Keratinocyte (primary cell): ENCODE measurements around the gene SENP5. TPM values are rescaled to one million over a fixed set of nuclear protein-coding genes. Genes with fewer than 3 reads are reported as not detected.

ENCODE experiments used
- DNase-seq: peaks from one replicate; pipeline ENCODE4 v3.0.0-alpha.2; 2011; ENCODE audit warnings: low read depth, missing footprints, low spot score
- FAIRE-seq: peaks from 2 replicates; lab custom pipeline; 2011; peaks lifted over from hg19 to GRCh38; lab: Jason Lieb, UNC
- H2AFZ ChIP-seq: 2 replicates; pipeline ENCODE4 v1.6.0; 2012; ENCODE audit warnings: low read length, control low read depth, inconsistent platforms; ENCODE audit not compliant: control insufficient read depth
- H3K27ac ChIP-seq: 2 replicates; pipeline ENCODE4 v1.5.1; 2011; ENCODE audit warnings: low read length; ENCODE audit not compliant: control insufficient read depth, insufficient read depth
- H3K27me3 ChIP-seq: 3 replicates; pipeline ENCODE4 v1.6.0; 2011; ENCODE audit warnings: low read length; ENCODE audit not compliant: control insufficient read depth, insufficient read depth; ENCODE audit errors: extremely low read depth
- H3K36me3 ChIP-seq, 2 experiments: 2 replicates in 1 of 2; 3 replicates in 1 of 2; pipeline ENCODE4 v1.5.1; 2011; ENCODE audit warnings: low read length in 2 of 2, mild to moderate bottlenecking in 1 of 2; ENCODE audit not compliant: control insufficient read depth in 2 of 2, insufficient read depth in 2 of 2; ENCODE audit errors: extremely low read depth in 1 of 2
- H3K4me1 ChIP-seq: 3 replicates; pipeline ENCODE4 v1.5.1; 2011; ENCODE audit warnings: low read length; ENCODE audit not compliant: control insufficient read depth, insufficient read depth; ENCODE audit errors: extremely low read depth
- H3K4me2 ChIP-seq: 3 replicates; pipeline ENCODE4 v1.6.0; 2011; ENCODE audit warnings: low read depth, low read length; ENCODE audit not compliant: control insufficient read depth, insufficient read depth; ENCODE audit errors: extremely low read depth
- H3K4me3 ChIP-seq, 3 experiments: fragments of 200-600 bp in 1 of 3; sonication (generic) in 1 of 3; 2 replicates in 2 of 3; 3 replicates in 1 of 3; pipeline ENCODE4 v1.5.1; 2011 to 2016; ENCODE audit warnings: low read length in 3 of 3, mild to moderate bottlenecking in 3 of 3, control low read depth in 2 of 3, inconsistent platforms in 1 of 3, low read depth in 1 of 3, mixed read lengths in 1 of 3, mixed run types in 1 of 3, moderate library complexity in 1 of 3; ENCODE audit not compliant: control insufficient read depth in 2 of 3, insufficient read depth in 2 of 3; ENCODE audit errors: extremely low read depth in 1 of 3
- H3K79me2 ChIP-seq: 2 replicates; pipeline ENCODE4 v1.6.0; 2012; ENCODE audit warnings: low read length; ENCODE audit not compliant: control insufficient read depth, insufficient read depth
- H3K9ac ChIP-seq: 3 replicates; pipeline ENCODE4 v1.6.0; 2011; ENCODE audit warnings: low read length; ENCODE audit not compliant: control insufficient read depth, insufficient read depth; ENCODE audit errors: extremely low read depth
- H3K9me1 ChIP-seq: 3 replicates; pipeline ENCODE4 v1.6.0; 2011; ENCODE audit warnings: low read length; ENCODE audit not compliant: control insufficient read depth, insufficient read depth; ENCODE audit errors: extremely low read depth
- H3K9me3 ChIP-seq: 2 replicates; pipeline ENCODE4 v1.5.1; 2012; ENCODE audit warnings: low read depth, low read length; ENCODE audit not compliant: control insufficient read depth
- H4K20me1 ChIP-seq: 3 replicates; pipeline ENCODE4 v1.6.0; 2011; ENCODE audit warnings: low read length; ENCODE audit not compliant: control insufficient read depth, insufficient read depth; ENCODE audit errors: extremely low read depth
- EZH2 ChIP-seq: IDR thresholded peaks from one replicate; pipeline ENCODE4 v1.6.1; 2012; ENCODE audit warnings: inconsistent platforms, mild to moderate bottlenecking, low read length, moderate library complexity
- dilution Hi-C: fragments of 300-500 bp; cut with MboI; formaldehyde crosslinking; loops from one replicate; pipeline ENCODE4 v1.7.0; 2020; ENCODE audit warnings: low sequenced_read_pairs; ENCODE audit not compliant: extremely low pct_ligation_motif_present
- polyA plus RNA-seq, 5 experiments: library from polyadenylated mRNA; depleted of rRNA in 3 of 5; stranded (reverse) in 3 of 5; stranded (forward) in 1 of 5; unstranded in 1 of 5; fragments of >200 nt; gene quantifications; 1 replicate in 1 of 5; 2 replicates in 3 of 5; 3 replicates in 1 of 5; pipeline versions ENCODE4 v1.2.1 to v1.2.3, GENCODE V29; 2011 to 2012; ENCODE audit warnings: missing spikeins in 2 of 5, low read depth in 1 of 5, low replicate concordance in 1 of 5
- TF ChIP-seq, protein P1 (sequence below), 3 experiments: IDR thresholded peaks in 1 of 3; conservative IDR thresholded peaks in 1 of 3; optimal IDR thresholded peaks in 1 of 3; 2 replicates in 2 of 3; 3 replicates in 1 of 3; pipeline versions ENCODE3 to v1.5.1; 2011; ENCODE audit warnings: low read length in 3 of 3, mild to moderate bottlenecking in 3 of 3, moderate library complexity in 2 of 3, control low read depth in 1 of 3, inconsistent platforms in 1 of 3; ENCODE audit not compliant: insufficient read depth in 2 of 3; ENCODE audit errors: extremely low read depth in 1 of 3

Gene SENP5
- polyA plus RNA-seq, 1 donor (not counting 4 experiments of a cell fraction or from before 2014, with no cell fraction given) = 16.5 TPM

DNA sequence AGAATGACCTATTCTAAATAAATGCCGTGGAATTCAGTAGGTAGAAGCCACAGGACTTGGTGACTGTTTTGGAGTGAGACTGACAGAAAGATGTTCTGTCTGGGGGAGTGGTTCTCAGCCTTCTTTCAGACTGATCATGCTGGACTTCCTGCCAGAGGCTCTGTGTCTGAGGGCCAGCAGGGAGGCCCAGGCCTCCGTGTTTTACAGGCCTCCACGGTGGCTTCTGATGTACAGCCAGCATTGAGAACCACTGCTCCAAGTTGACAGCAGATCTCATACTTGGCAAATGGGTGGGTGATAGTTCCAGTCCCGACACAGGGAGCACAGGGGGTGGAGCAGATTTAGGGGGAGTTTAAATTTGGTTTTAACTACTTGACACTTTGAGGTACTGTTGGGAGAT is 107.6 kb downstream of the SENP5 start:
- no peak for TF ChIP-seq EZH2
- TF ChIP-seq, protein P1, sequence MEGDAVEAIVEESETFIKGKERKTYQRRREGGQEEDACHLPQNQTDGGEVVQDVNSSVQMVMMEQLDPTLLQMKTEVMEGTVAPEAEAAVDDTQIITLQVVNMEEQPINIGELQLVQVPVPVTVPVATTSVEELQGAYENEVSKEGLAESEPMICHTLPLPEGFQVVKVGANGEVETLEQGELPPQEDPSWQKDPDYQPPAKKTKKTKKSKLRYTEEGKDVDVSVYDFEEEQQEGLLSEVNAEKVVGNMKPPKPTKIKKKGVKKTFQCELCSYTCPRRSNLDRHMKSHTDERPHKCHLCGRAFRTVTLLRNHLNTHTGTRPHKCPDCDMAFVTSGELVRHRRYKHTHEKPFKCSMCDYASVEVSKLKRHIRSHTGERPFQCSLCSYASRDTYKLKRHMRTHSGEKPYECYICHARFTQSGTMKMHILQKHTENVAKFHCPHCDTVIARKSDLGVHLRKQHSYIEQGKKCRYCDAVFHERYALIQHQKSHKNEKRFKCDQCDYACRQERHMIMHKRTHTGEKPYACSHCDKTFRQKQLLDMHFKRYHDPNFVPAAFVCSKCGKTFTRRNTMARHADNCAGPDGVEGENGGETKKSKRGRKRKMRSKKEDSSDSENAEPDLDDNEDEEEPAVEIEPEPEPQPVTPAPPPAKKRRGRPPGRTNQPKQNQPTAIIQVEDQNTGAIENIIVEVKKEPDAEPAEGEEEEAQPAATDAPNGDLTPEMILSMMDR (optimal IDR thresholded peaks at IDR 0.05 in 1 of 3, IDR thresholded peaks at IDR 0.05 in 1 of 3, conservative IDR thresholded peaks at IDR 0.05 in 1 of 3; ENCODE audit: extremely low read depth in 1 of 3, insufficient read depth in 2 of 3, low read length in 3 of 3) = no peak
- Histone ChIP-seq H3K4me1 (peaks cover 4% of the 10 kb centered on the region), H3K9me3 (no peaks in the 10 kb centered on the region), H3K36me3 (no peaks in the 10 kb centered on the region), H4K20me1 (no peaks in the 10 kb centered on the region), H3K4me2 (no peak overlapping the region), H3K27me3 (no peaks in the 10 kb centered on the region), H3K9ac (no peak overlapping the region), H3K79me2 (no peaks in the 10 kb centered on the region), H3K4me3 (no peak overlapping the region), H2AFZ (no peak overlapping the region), H3K9me1 (no peaks in the 10 kb centered on the region), H3K27ac (no peak overlapping the region)
- dilution Hi-C loops = no loop called here
- FAIRE-seq (no peak), DNase-seq (no peak)

DNA sequence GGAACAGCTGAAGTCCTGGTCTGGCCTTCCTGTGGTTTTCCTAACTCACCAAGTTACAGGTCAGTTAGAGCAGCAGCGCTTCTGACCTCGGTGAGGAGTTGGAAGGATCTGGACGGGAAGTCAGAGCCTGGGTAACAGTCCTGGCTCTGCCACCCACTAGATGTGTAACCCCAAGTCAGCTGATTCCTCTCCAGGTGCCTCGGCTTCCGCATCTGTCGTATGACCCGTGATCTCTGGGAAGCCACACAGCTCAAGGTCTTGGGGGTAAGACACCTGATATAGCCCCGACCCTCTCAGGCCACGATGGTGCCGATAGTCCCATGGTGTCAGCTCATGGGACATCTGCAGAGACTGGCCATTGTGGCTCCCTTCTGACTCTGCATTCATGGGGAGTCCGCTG is 109.2 kb downstream of the SENP5 start:
- dilution Hi-C loops = no loop called here
- TF ChIP-seq, protein P1 (optimal IDR thresholded peaks at IDR 0.05 in 1 of 3, IDR thresholded peaks at IDR 0.05 in 1 of 3, conservative IDR thresholded peaks at IDR 0.05 in 1 of 3; ENCODE audit: extremely low read depth in 1 of 3, insufficient read depth in 2 of 3, low read length in 3 of 3) = no peak
- TF ChIP-seq EZH2 = no peak
- Histone ChIP-seq H4K20me1 (no peaks in the 10 kb centered on the region), H3K4me1 (peaks cover 4% of the 10 kb centered on the region), H3K9me3 (no peaks in the 10 kb centered on the region), H2AFZ (no peak overlapping the region), H3K79me2 (no peaks in the 10 kb centered on the region), H3K36me3 (no peaks in the 10 kb centered on the region), H3K4me3 (no peak overlapping the region), H3K9me1 (no peaks in the 10 kb centered on the region), H3K27ac (no peak overlapping the region), H3K9ac (no peak overlapping the region), H3K27me3 (no peaks in the 10 kb centered on the region), H3K4me2 (no peak overlapping the region)
- FAIRE-seq = no peak
- no peak for DNase-seq
